Activated CD8-positive, alpha-beta T cell treated with anti-CD3 and anti-CD28 coated beads for 36 hours (primary cell): ENCODE data around the gene AKNA. TPM values are rescaled to one million over a fixed set of nuclear protein-coding genes. Genes with fewer than 3 reads are reported as not detected.

Experiments used
- ATAC-seq: fragments of 200-7000 bp; cut with Tn5 transposase; one replicate; pipeline ENCODE4 v1.10.0; 2021; ENCODE audit warnings: mild to moderate bottlenecking, moderate library complexity
- CTCF ChIA-PET: fragments of 350-600 bp; sonication (Branson Sonifier 250); formaldehyde crosslinking; loops from one replicate; lab custom pipeline; 2021; ENCODE audit warnings: antibody characterized with exemption; lab: Charles Lee
- POLR2A ChIA-PET: fragments of 350-600 bp; sonication (Branson Sonifier 250); formaldehyde crosslinking; loops from one replicate; lab custom pipeline; 2021; ENCODE audit warnings: antibody characterized with exemption; lab: Charles Lee
- DNase-seq: peaks from one replicate; pipeline ENCODE4 v3.0.0-alpha.2; 2020
- H3K27ac Mint-ChIP-seq: one replicate; pipeline ENCODE4 v1.8.0; 2021; ENCODE audit warnings: mild to moderate bottlenecking, mixed read lengths
- H3K27me3 Mint-ChIP-seq: one replicate; pipeline ENCODE4 v1.8.0; 2021; ENCODE audit warnings: mixed read lengths
- H3K36me3 Mint-ChIP-seq: one replicate; pipeline ENCODE4 v1.8.0; 2021; ENCODE audit warnings: low read depth, mixed read lengths
- H3K4me1 Mint-ChIP-seq: one replicate; pipeline ENCODE4 v1.8.0; 2021; ENCODE audit warnings: low read depth, mixed read lengths
- H3K4me3 Mint-ChIP-seq: one replicate; pipeline ENCODE4 v1.8.0; 2021; ENCODE audit warnings: mild to moderate bottlenecking, moderate library complexity, mixed read lengths
- H3K9me3 Mint-ChIP-seq: one replicate; pipeline ENCODE4 v1.8.0; 2021; ENCODE audit warnings: mixed read lengths
- CTCF ChIP-seq: fragments of 200-600 bp; IDR thresholded peaks from one replicate; pipeline ENCODE4 v1.8.0; 2022; ENCODE audit warnings: antibody characterized with exemption, mild to moderate bottlenecking
- intact Hi-C: fragments of 100-400 bp; cut with micrococcal nuclease; formaldehyde crosslinking; loops from one replicate; pipeline ENCODE4 v1.10.0; 2022
- total RNA-seq, 2 experiments: library from RNA; stranded (reverse); gene quantifications; one replicate each; pipeline ENCODE4 v1.2.3, GENCODE V29; 2021

AKNA gene
- total RNA-seq, 2 experiments from 2014 or later: 166 to 167 TPM

DNA sequence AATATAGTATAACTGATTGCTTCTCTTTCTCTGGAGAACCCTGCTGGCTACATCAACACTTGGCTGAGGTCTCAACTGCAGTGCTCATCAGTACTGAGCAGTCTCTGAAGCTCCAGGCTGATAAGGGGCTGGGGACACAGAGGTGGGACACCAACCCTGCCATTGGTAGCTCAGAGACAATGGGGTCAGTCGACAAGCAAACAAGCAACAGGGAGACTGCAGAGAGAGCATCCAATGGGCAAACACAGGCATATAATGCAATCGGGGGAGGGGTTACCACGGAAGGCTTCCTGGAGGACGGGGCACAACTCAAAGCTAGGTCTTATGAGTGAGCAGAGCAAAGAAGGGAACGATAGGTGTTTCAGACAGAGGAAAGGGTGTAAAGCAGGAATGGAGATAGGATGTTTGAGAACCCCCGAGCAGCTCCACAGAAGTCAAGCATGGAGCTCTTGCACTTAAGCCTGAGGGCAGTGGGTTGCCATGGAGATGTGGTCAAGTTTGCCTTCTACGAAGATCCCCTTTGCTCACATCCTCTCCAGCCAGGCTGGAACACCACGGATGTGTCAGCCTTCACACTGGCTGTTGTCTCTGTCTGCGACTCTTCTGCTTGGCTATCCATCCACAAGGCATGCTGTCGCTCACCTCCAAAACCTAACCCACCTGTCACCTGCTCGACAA lies 21.5 kb upstream of the AKNA start:
- intact Hi-C loops: loop anchor here (5.0 kb wide), 2 partner anchors 43 to 98 kb away; partner anchors contain the start of gene WHRN
- POLR2A ChIA-PET: no interaction called here
- ATAC-seq (no peak), DNase-seq (no peak)
- CTCF ChIA-PET: interaction anchor here (1.3 to 13.6 kb wide), 6 partner anchors 26 to 605 kb away, joined by 3 to 249 read pairs (median 4); no protein-coding TSS in a partner anchor
- Mint-ChIP-seq H3K27ac (no peak overlapping the region), H3K4me1 (peaks cover 2% of the 10 kb centered on the region), H3K4me3 (no peak overlapping the region), H3K36me3 (no peaks in the 10 kb centered on the region), H3K27me3 (no peaks in the 10 kb centered on the region), H3K9me3 (no peaks in the 10 kb centered on the region)
- TF ChIP-seq CTCF: no peak

GRCh38 chr9:114408645-114409044 lies 20.9 kb upstream of the AKNA start:
- Mint-ChIP-seq H3K27me3 (no peaks in the 10 kb centered on the region), H3K9me3 (no peaks in the 10 kb centered on the region), H3K4me1 (peaks cover 2% of the 10 kb centered on the region), H3K36me3 (no peaks in the 10 kb centered on the region), H3K27ac (no peak overlapping the region), H3K4me3 (no peak overlapping the region)
- intact Hi-C loops: loop anchor here (5.0 kb wide), 2 partner anchors 44 to 99 kb away; partner anchors contain the start of gene WHRN
- ChIA-PET CTCF (interaction anchor here (1.3 to 13.6 kb wide), 6 partner anchors 26 to 606 kb away, joined by 3 to 249 read pairs (median 4); no protein-coding TSS in a partner anchor), POLR2A (no interaction called here)
- ATAC-seq (no peak), DNase-seq (no peak)
- TF ChIP-seq CTCF: no peak

GRCh38 chr9:114407889-114408288 lies 20.1 kb upstream of the AKNA start:
- CTCF ChIA-PET: interaction anchor here (0.6 to 13.6 kb wide), 8 partner anchors 12 to 607 kb away, joined by 3 to 249 read pairs (median 3); partner anchors contain the start of gene TMEM268
- no peak for TF ChIP-seq CTCF
- Mint-ChIP-seq H3K36me3 (no peaks in the 10 kb centered on the region), H3K9me3 (no peaks in the 10 kb centered on the region), H3K4me3 (no peak overlapping the region), H3K27me3 (no peaks in the 10 kb centered on the region), H3K4me1 (peaks cover 2% of the 10 kb centered on the region), H3K27ac (no peak overlapping the region)
- POLR2A ChIA-PET: no interaction called here
- intact Hi-C loops: loop anchor here (5.0 kb wide), 2 partner anchors 44 to 99 kb away; partner anchors contain the start of gene WHRN
- no peak for ATAC-seq
- DNase-seq: no peak

DNA sequence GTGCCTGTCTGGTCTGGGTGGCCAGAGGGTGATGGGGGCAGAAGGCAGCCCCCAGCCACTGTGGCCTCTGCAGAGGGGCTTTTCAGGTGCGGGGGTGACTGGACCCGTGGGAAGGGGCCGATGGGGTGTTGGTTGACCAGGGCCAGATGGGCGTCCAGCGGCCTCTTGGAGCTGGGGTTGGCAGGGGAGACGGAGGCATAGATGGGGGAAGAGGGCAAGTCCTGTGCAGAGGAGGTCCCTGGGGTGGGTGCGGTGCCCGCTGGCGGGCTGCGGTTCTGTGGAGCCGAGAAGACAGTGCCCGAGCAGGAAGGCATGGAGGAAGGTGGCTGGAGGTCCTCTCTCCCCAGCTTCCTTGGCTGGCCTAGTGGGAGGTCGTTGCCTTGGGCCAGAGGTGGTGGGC lies 18.7 kb upstream of the AKNA start:
- Mint-ChIP-seq H3K36me3 (no peaks in the 10 kb centered on the region), H3K27ac (no peak overlapping the region), H3K4me1 (peaks cover 2% of the 10 kb centered on the region), H3K4me3 (no peak overlapping the region), H3K9me3 (no peaks in the 10 kb centered on the region), H3K27me3 (no peaks in the 10 kb centered on the region)
- ChIA-PET POLR2A (interaction anchor here (1.3 kb wide), 1 partner anchor 33 kb away, joined by 3 read pairs; no protein-coding TSS in a partner anchor), CTCF (interaction anchor here (0.8 to 13.6 kb wide), 34 partner anchors 8 to 608 kb away, joined by 3 to 249 read pairs (median 7); partner anchors contain the start of genes AKNA, TEX48, TEX53 and TMEM268)
- DNase-seq (no peak), ATAC-seq (no peak)
- no peak for TF ChIP-seq CTCF
- intact Hi-C loops: loop anchor here (5.0 kb wide), 2 partner anchors 46 to 101 kb away; partner anchors contain the start of gene WHRN
